ENCODE results near the gene OR2K2. TPM values are rescaled to one million over a fixed set of nuclear protein-coding genes. Genes with fewer than 3 reads are reported as not detected.

Gene OR2K2
- total and polyA plus RNA-seq, 2 donors (not counting 1 experiment from before 2014, with no cell fraction given) = not detected

- POLR2A ChIA-PET = no interaction called here
- Histone ChIP-seq H2AFZ (ENCODE audit: insufficient read depth, low read depth, low read length, poor library complexity, severe bottlenecking) (no peak overlapping the region), H3K79me2 (ENCODE audit: control insufficient read depth, insufficient read depth, low read length) (no peaks in the 10 kb centered on the region), H3K9ac (ENCODE audit: low read length) (no peak overlapping the region), H3K27ac (ENCODE audit: low read length in 2 of 2) (no peak overlapping the region), H4K20me1 (ENCODE audit: control insufficient read depth, insufficient read depth, low read length, poor library complexity, severe bottlenecking) (no peaks in the 10 kb centered on the region), H3K4me2 (replicated peaks; ENCODE audit: low read depth, low read length, poor library complexity, severe bottlenecking) (no peak overlapping the region), H3K36me3 (replicated peaks in 1 of 2; ENCODE audit: control extremely low read depth in 1 of 2, control insufficient read depth in 1 of 2, extremely low read depth in 1 of 2, insufficient read depth in 2 of 2, low read length in 1 of 2) (peaks cover 5% of the 10 kb centered on the region in 2 experiments), H3K4me1 (ENCODE audit: control insufficient read depth in 2 of 2, insufficient read depth in 2 of 2, low read length in 2 of 2) (no peaks in the 10 kb centered on the region), H3K9me3 (ENCODE audit: control extremely low read depth in 1 of 3, control insufficient read depth in 2 of 3, insufficient read depth in 1 of 3, low read length in 2 of 3) (no peaks in the 10 kb centered on the region), H3K27me3 (replicated peaks in 1 of 4; ENCODE audit: control extremely low read depth in 1 of 4, control insufficient read depth in 3 of 4, insufficient read depth in 4 of 4, low read length in 3 of 4) (no peaks in the 10 kb centered on the region), H3K4me3 (ENCODE audit: control extremely low read depth in 1 of 5, extremely low read depth in 1 of 5, insufficient read depth in 1 of 5, low read depth in 2 of 5, low read length in 4 of 5) (no peak overlapping the region)
- DNase-seq (no peak), ATAC-seq (ENCODE audit: low read depth) (no peak)
- Mint-ChIP-seq H3K27me3 (peaks cover 3% of the 10 kb centered on the region), H3K9me3 (ENCODE audit: insufficient read depth) (no peaks in the 10 kb centered on the region), H3K4me1 (no peaks in the 10 kb centered on the region), H3K4me3 (no peak overlapping the region), H3K27ac (no peak overlapping the region)
- WGBS (ENCODE audit: insufficient coverage) = 40% methylated on average over 1 of the region's 11 CpGs
- TF ChIP-seq EZH2 (IDR thresholded peaks at IDR 0.05; ENCODE audit: borderline replicate concordance, insufficient read depth, low read depth, low read length, poor library complexity, severe bottlenecking) (no peak), CTCF (IDR thresholded peaks at IDR 0.05) (no peak)
- CTCF ChIA-PET = no interaction called here
- intact Hi-C loops (cut with micrococcal nuclease) = no loop called here
These were observed 26.6 kb upstream of the OR2K2 start for GRCh38 chr9:111356481-111357244.

GRCh38 chr9:111352545-111352944 lies 22.5 kb upstream of the OR2K2 start:
- Histone ChIP-seq H3K4me1 (ENCODE audit: control insufficient read depth in 2 of 2, insufficient read depth in 2 of 2, low read length in 2 of 2) (no peaks in the 10 kb centered on the region), H3K79me2 (ENCODE audit: control insufficient read depth, insufficient read depth, low read length) (no peaks in the 10 kb centered on the region), H3K4me3 (ENCODE audit: control extremely low read depth in 1 of 5, extremely low read depth in 1 of 5, insufficient read depth in 1 of 5, low read depth in 2 of 5, low read length in 4 of 5) (no peak overlapping the region), H3K9me3 (ENCODE audit: control extremely low read depth in 1 of 3, control insufficient read depth in 2 of 3, insufficient read depth in 1 of 3, low read length in 2 of 3) (no peaks in the 10 kb centered on the region), H3K27ac (ENCODE audit: low read length in 2 of 2) (no peak overlapping the region), H2AFZ (ENCODE audit: insufficient read depth, low read depth, low read length, poor library complexity, severe bottlenecking) (no peak overlapping the region), H3K27me3 (replicated peaks in 1 of 4; ENCODE audit: control extremely low read depth in 1 of 4, control insufficient read depth in 3 of 4, insufficient read depth in 4 of 4, low read length in 3 of 4) (no peaks in the 10 kb centered on the region), H3K36me3 (replicated peaks in 1 of 2; ENCODE audit: control extremely low read depth in 1 of 2, control insufficient read depth in 1 of 2, extremely low read depth in 1 of 2, insufficient read depth in 2 of 2, low read length in 1 of 2) (no peaks in the 10 kb centered on the region), H3K4me2 (replicated peaks; ENCODE audit: low read depth, low read length, poor library complexity, severe bottlenecking) (no peak overlapping the region), H3K9ac (ENCODE audit: low read length) (no peak overlapping the region), H4K20me1 (ENCODE audit: control insufficient read depth, insufficient read depth, low read length, poor library complexity, severe bottlenecking) (no peaks in the 10 kb centered on the region)
- Mint-ChIP-seq H3K9me3 (ENCODE audit: insufficient read depth) (no peaks in the 10 kb centered on the region), H3K4me1 (no peaks in the 10 kb centered on the region), H3K27ac (no peak overlapping the region), H3K4me3 (no peak overlapping the region), H3K27me3 (peaks cover 6% of the 10 kb centered on the region)
- CTCF ChIA-PET = no interaction called here
- TF ChIP-seq EZH2 (IDR thresholded peaks at IDR 0.05; ENCODE audit: borderline replicate concordance, insufficient read depth, low read depth, low read length, poor library complexity, severe bottlenecking) = no peak
- TF ChIP-seq CTCF (IDR thresholded peaks at IDR 0.05) = no peak
- POLR2A ChIA-PET = no interaction called here
- DNase-seq (no peak), ATAC-seq (ENCODE audit: low read depth) (no peak)
- WGBS (ENCODE audit: insufficient coverage) = no CpG with 5 or more reads among the region's 2 CpGs
- intact Hi-C loops (cut with micrococcal nuclease) = no loop called here
